Breast epithelium (tissue), 4 donors: ENCODE data around the gene LRP3. TPM values are rescaled to one million over a fixed set of nuclear protein-coding genes. Genes with fewer than 3 reads are reported as not detected.

Experiments used
- DNase-seq, 2 donors: peaks; one replicate each; pipeline ENCODE4 v3.0.0-alpha.2; 2019; ENCODE audit warnings: low spot score in 2 of 2
- H3K27ac ChIP-seq, 2 donors: fragments of 200-600 bp; sonication (generic) in 1 of 2; one replicate each; pipeline ENCODE4 v1.5.1; 2016 to 2019; ENCODE audit warnings: mild to moderate bottlenecking in 1 of 2
- H3K27me3 ChIP-seq, 2 donors: fragments of 200-600 bp; sonication (generic) in 1 of 2; one replicate each; pipeline versions ENCODE4 v1.5.1 to v1.6.0; 2017 to 2019; ENCODE audit warnings: control low read depth in 1 of 2, mild to moderate bottlenecking in 1 of 2
- H3K36me3 ChIP-seq: fragments of 200-600 bp; one replicate; pipeline ENCODE4 v1.5.1; 2019
- H3K4me1 ChIP-seq, 2 donors: fragments of 200-600 bp; sonication (generic); one replicate each; pipeline ENCODE4 v1.5.1; 2016 to 2019; ENCODE audit warnings: control low read depth in 1 of 2
- H3K4me3 ChIP-seq, 3 donors: fragments of 200-600 bp; sonication (generic); 1 replicate in 2 of 3; 2 replicates in 1 of 3; pipeline ENCODE4 v1.5.1; 2016 to 2019; ENCODE audit warnings: mild to moderate bottlenecking in 3 of 3, moderate library complexity in 2 of 3
- H3K9me3 ChIP-seq, 2 donors: fragments of 200-600 bp; sonication (generic) in 1 of 2; one replicate each; pipeline ENCODE4 v1.5.1; 2016 to 2019; ENCODE audit warnings: control low read depth in 1 of 2
- POLR2A ChIP-seq: fragments of 450-650 bp; IDR thresholded peaks from one replicate; pipeline ENCODE4 v1.6.1; 2016; ENCODE audit warnings: antibody characterized with exemption, mild to moderate bottlenecking, moderate library complexity
- POLR2AphosphoS5 ChIP-seq, 3 donors: sonication (generic); formaldehyde crosslinking; IDR thresholded peaks; one replicate each; pipeline ENCODE4 v1.6.1; 2017; ENCODE audit warnings: antibody characterized with exemption in 3 of 3
- intact Hi-C: fragments of 100-400 bp; cut with DNase I; formaldehyde crosslinking; loops from one replicate; pipeline ENCODE4 v1.15.1; 2023; ENCODE audit warnings: low total_unique reads
- total RNA-seq, 3 donors: library from RNA; depleted of rRNA; stranded (reverse); fragments of >200 nt; gene quantifications; one replicate each; pipeline ENCODE4 v1.1.0, GENCODE V29; 2016
- TF ChIP-seq, protein P1 (sequence below), 3 donors: fragments of 450-650 bp; IDR thresholded peaks; one replicate each; pipeline ENCODE4 v1.5.1; 2016 to 2017; ENCODE audit warnings: antibody characterized with exemption in 3 of 3, mild to moderate bottlenecking in 3 of 3, moderate library complexity in 3 of 3

Gene LRP3
- total RNA-seq, 3 donors from 2014 or later = 15.1 to 29.5 (median 23.8) TPM

DNA sequence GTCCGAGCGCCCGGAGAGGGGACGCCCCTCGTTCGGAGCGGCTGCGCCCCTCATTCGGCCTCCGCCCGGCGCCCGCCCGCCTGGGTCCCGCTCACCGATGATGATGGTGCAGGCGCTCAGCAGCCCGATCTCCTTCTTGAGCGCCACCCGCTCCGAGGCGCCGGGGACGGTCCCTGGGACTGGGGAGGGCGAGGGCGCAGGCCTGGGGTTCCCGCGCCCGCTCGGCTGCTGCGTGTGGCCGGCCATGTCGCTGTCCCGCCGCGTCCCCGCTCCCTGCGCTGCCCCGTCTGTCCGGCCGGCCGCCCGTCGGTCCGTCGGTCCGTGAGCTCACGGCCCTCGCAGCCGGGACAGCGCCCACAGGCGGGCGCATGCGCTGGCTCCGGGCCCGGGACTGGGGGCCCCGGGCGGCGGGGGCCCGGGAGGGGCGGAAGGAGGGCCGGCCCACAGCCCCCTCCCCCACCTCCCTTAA is 31.4 kb downstream of the LRP3 start, which contains the start of gene SLC7A10:
TSS of gene SLC7A10 (minus strand) at position 393 of the 469 bp plus-strand sequence. CDS start at position 246, 147 bp downstream.
- Histone ChIP-seq H3K4me3 (peak within 1 kb of the TSS in 2 of 3 donors; percentile 39 to 67), H3K36me3 (no peaks in the 10 kb centered on the region), H3K27me3 (peaks cover 16 to 35% of the 10 kb centered on the region in 2 donors), H3K27ac (no peak within 1 kb of the TSS), H3K4me1 (no peaks in the 10 kb centered on the region), H3K9me3 (peaks cover 15 to 20% of the 10 kb centered on the region in 2 donors)
- intact Hi-C loops = no loop called here
- no peak for DNase-seq
- TF ChIP-seq, protein P1, sequence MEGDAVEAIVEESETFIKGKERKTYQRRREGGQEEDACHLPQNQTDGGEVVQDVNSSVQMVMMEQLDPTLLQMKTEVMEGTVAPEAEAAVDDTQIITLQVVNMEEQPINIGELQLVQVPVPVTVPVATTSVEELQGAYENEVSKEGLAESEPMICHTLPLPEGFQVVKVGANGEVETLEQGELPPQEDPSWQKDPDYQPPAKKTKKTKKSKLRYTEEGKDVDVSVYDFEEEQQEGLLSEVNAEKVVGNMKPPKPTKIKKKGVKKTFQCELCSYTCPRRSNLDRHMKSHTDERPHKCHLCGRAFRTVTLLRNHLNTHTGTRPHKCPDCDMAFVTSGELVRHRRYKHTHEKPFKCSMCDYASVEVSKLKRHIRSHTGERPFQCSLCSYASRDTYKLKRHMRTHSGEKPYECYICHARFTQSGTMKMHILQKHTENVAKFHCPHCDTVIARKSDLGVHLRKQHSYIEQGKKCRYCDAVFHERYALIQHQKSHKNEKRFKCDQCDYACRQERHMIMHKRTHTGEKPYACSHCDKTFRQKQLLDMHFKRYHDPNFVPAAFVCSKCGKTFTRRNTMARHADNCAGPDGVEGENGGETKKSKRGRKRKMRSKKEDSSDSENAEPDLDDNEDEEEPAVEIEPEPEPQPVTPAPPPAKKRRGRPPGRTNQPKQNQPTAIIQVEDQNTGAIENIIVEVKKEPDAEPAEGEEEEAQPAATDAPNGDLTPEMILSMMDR (IDR thresholded peaks at IDR 0.05) = no peak
- TF ChIP-seq POLR2AphosphoS5 (IDR thresholded peaks at IDR 0.05) = no peak
- TF ChIP-seq POLR2A = no peak

DNA sequence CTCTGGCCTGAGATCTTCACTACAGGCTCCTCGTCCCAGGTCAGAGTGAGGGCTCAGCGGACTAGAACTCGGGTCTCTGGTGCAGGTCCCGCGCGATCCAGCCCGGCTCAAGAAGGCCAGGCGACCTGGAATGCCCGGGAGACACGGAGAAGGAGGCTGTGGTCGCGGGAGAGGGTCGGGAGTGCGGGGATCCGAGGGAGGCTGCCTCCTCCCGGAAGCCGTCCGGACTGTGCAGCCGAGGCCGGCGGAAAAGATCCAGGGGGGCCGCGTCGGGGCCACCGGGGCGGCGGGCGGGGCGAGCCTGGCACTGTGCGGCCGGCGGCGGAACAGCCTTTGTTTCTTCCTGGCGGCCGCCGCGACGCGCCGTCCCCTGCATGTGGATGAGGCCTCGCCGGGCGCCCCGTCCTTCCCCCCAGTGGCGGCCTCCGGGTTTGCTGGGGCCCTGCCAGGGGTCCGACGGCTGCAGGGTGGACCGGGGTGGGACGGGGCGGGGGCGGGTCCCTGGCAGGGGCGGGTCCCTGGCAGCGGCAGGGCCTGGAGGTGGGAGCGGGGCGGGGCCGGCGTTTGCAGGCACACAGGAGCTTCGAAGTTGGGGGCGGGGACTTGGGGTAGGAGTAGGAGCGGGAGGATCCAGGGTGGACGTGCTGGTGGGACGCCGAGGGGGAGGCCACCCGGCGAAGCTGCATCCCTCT is 32.6 kb downstream of the LRP3 start:
- Histone ChIP-seq H3K36me3 (no peaks in the 10 kb centered on the region), H3K4me3 (peak overlapping the region in 2 of 3 donors; percentile 39 to 67), H3K27me3 (peaks cover 16 to 35% of the 10 kb centered on the region in 2 donors), H3K27ac (no peak overlapping the region), H3K9me3 (peaks cover 15 to 20% of the 10 kb centered on the region in 2 donors), H3K4me1 (no peaks in the 10 kb centered on the region)
- intact Hi-C loops = no loop called here
- TF ChIP-seq POLR2AphosphoS5 (IDR thresholded peaks at IDR 0.05) = no peak
- TF ChIP-seq, protein P1 (IDR thresholded peaks at IDR 0.05) = no peak
- TF ChIP-seq POLR2A = no peak
- DNase-seq = no peak

DNA sequence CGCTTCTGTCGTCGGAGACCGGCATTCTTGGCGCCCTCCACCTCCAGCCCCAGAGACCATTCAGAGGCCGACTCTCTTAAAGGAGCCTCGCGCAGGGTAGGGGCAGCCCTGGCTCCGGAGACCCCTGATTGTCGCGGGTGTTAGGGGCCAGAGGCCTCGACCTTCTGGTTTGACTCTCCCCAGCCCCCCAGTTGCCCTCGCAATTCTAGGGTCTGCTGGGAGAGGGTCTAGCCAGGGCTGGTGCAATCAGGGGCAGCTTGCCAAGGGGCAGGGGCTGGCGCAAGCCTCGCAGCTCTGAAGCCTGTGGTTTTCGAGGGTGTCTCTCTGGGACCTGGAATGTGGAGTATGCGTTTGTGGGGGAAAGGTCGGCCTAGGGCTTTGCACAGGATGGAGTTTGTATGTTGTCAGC is 33.1 kb downstream of the LRP3 start:
- Histone ChIP-seq H3K9me3 (peaks cover 15 to 20% of the 10 kb centered on the region in 2 donors), H3K27me3 (peaks cover 16 to 35% of the 10 kb centered on the region in 2 donors), H3K4me3 (peak overlapping the region in 2 of 3 donors; percentile 39 to 67), H3K27ac (no peak overlapping the region), H3K36me3 (no peaks in the 10 kb centered on the region), H3K4me1 (no peaks in the 10 kb centered on the region)
- TF ChIP-seq POLR2AphosphoS5 (IDR thresholded peaks at IDR 0.05) = no peak
- TF ChIP-seq, protein P1 (IDR thresholded peaks at IDR 0.05) = no peak
- no peak for TF ChIP-seq POLR2A
- DNase-seq = no peak
- intact Hi-C loops = no loop called here

DNA sequence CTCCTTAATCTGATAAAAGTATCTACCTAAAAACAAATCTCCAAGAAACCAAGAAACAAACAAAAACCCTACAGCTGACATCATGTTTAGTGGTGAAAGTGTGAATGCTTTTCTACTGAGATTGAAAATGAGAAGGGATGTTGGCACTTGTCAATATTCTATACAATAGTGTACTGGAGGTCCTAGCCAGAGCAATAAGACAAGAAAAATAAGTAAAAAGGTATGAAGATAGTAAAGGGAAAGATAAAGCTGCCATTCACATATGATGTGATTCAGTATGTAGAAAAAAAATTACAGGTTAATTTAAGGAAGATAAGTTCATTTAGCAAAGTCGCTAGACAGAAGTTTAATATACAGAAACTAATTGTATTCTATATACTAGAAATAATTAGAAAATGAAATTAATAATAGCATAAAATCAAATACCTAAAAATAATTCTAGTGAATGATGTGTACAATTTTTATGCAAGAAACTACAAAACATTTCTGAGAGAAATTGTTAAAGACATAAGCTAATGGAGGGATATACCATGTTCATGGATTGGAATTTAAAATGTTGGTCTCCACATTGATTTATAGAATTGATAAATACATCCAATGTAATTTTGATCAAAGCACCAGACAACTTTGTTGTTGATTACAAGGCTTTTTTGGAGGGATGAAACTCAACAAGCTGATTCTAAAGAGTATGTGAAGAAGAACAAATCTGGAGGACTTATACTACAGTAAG is 33.9 kb downstream of the LRP3 start:
- H3K27me3 ChIP-seq = peaks cover 16 to 35% of the 10 kb centered on the region in 2 donors
- peaks cover 15 to 20% of the 10 kb centered on the region in 2 donors for H3K9me3 ChIP-seq

More for the DNA sequence above, 33.9 kb downstream of the LRP3 start:
- no peak for DNase-seq
- Histone ChIP-seq H3K4me1 (no peaks in the 10 kb centered on the region), H3K4me3 (no peak overlapping the region), H3K27ac (no peak overlapping the region), H3K36me3 (no peaks in the 10 kb centered on the region)
- intact Hi-C loops = no loop called here
- TF ChIP-seq POLR2AphosphoS5 (IDR thresholded peaks at IDR 0.05) (no peak), POLR2A (no peak)
- TF ChIP-seq, protein P1 (IDR thresholded peaks at IDR 0.05) = no peak
